GM21390 (cell line): ENCODE results near the gene YY1.
"Not testable (repeated sequence)": the region's sequence is repeated elsewhere in the genome, so short reads cannot be mapped to it uniquely, and the experiment has no call there.

Experiments used
- ATAC-seq: cut with Tn5 transposase; IDR thresholded peaks from one replicate; pipeline ENCODE4 v1.9.1; 2021; ENCODE audit not compliant: unreplicated experiment

YY1 gene

DNA sequence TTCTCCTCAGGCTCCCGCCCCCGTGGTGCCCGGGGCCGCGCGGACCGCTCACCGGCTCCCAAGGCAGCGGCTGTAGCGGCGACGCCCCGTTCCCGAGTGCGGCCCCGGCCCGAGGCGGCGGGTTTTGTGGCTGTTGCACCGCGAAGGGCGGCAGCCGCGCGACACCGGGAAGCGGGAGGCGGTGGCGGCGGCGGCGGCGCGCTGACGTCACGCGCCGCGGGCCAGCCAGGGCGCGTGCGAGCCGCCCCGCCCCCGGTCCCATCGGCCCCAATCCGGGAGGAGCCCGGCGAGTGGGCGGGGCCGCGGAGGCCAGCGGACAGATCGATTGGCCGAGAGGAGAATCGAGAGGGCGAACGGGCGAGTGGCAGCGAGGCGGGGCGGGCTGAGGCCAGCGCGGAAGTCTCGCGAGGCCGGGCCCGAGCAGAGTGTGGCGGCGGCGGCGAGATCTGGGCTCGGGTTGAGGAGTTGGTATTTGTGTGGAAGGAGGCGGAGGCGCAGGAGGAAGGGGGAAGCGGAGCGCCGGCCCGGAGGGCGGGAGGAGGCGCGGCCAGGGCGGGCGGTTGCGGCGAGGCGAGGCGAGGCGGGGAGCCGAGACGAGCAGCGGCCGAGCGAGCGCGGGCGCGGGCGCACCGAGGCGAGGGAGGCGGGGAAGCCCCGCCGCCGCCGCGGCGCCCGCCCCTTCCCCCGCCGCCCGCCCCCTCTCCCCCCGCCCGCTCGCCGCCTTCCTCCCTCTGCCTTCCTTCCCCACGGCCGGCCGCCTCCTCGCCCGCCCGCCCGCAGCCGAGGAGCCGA is at the start of gene YY1:
YY1 (plus strand) TSS at position 726 of the 792 bp plus-strand sequence. CDS start 101 bp downstream, outside the sequence.
- peak; percentile 75 for ATAC-seq

DNA sequence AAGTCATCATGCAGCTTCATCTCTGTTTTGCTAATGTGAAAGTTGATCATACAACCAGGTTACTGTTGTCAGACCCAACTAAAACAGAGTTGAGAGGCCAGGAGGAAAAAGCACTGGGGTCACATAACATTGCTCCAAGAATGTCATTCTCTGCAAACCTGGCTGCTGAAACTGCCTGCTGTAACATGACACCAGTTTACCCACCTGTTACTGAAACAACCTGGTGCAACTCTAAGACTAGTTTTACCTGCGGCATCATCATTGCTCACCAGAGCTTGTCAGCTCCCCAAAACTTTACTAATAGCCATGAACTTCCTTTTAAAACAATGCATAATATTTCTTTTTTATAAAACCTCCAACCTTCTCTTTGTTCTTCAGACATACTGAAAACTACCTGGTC is 48.8 kb upstream of the YY1 start:
- ATAC-seq, result no peak

DNA sequence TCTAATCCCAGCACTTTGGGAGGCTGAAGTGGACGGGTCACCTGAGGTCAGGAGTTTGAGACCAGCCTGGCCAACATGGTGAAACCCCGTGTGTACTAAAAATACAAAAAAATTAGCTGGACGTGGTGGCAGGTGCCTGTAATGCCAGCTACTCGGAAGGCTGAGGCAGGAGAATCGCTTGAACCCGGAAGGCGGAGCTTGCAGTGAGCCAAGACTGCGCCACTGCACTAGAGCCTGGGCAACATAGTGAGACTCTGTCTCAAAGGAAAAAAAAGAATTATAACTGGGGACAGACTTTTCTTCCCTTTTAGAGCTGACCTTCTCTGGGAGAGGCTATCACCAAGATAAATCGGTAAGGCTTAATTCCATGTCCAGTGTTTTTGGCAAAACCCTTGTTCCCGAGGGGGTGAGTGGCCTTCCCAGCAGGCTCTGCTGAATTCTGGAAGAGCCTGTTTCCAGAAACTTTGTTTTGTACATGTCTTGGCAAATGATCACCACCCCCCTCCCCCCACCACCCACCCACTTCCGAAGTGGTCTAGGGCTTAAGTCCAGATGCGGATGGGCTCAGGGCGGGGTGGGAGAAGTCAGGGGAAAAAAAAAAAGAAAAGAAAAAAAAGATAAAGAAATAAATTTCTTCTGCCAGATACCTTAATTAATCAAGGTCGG is 47.2 kb upstream of the YY1 start:
- no peak for ATAC-seq

DNA sequence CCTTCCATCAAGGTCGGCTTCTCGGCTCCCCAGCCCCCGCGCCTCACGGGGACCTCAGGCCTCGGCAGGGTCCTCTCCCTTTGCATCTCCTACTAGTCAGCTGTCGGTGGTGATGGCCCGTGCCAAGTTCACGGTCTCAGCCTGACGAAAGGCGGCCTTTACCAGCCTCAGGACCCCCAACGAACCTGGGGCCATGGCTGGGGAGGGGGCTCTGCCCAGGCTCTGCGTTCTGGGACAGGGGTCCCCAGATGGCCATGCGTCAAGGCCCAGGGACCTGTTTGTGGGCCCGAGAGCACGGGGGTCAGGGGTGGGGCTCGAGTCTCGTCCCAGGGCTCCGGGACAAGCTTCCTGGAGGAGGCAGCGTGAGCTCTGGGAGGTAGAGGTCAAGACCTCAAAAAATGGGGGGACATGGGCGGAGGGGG is 46.7 kb upstream of the YY1 start:
- ATAC-seq, result no peak

DNA sequence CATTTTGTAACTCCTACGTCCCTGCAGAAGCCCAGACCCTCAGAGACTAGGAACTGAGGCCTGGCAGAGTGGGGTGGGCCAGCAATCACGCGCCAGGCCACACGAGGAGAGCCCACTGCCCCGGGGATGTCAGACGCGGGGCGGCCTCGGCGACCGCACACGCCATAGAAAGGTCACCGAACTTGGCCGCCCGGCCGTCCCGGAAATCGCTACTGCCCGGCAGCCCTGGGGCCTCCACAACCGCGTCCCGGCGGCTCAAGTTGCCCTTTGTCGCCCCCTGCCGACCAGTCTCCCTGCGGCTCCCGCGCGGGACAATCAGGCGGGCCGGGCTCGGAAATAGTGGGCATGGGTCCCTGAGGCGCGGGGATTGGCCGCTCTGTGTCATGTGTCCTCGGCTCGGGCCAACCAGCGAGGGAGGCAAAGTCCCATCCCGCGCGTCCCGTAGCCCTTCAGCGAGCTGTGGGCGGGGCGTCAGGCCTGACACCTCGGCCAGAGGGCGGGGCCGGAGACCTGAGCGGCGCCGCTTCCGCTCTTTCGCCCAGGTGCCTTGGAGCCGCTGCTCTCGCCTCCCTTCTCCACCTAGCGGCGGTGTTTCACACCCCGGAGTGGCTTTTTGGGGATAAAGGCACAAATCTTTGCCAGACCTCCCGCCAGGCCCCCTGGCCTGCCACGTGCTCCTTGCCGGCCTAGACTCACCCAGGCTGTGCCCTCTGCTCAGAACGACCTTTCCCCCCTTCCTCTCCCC is 46.1 kb upstream of the YY1 start:
- peak; percentile 99 for ATAC-seq

DNA sequence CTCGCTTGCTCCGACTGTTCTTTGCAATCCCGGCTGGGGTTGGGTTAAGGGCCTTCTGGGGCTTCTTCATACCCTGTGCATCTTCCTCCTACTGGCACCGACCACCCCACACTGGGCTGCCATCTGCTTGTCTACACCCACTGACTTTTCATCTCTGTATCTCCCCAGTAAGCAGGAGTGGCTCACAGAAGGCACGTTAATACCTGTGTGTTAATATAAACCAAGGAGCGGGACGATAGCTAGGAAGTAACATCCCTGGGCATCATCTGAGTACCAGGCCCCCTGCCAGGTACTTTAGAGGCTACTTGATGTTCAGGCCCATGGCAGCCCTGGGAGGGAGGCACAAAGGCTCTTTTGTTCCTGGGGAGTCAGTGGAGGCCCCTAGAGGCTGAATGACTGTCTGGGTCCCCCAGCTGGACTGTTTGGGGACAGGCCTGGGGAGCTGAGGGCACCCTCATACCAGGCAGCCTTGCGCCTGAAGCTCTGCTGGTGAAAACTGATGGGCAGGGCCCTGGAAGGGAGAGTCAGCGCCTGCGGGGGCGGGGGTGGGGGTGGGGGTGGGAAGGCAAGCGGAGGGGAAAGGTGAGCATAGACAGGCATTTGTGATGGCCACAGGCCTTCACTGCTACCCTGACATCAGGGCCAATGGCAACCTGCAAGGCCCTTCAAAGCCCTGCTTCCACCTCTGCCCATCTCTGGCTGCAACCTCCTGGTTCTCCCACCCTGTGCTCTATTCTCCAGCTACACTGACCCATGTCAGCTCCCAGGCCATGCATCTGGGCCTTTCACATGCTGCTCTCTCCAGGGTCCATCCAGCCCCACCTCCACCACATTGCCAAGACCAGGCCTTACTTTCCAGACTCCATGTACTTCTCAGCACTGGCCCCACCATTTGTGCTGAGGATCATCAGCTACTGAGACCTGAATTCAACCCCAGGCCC is 45.3 kb upstream of the YY1 start:
- ATAC-seq, result no peak

DNA sequence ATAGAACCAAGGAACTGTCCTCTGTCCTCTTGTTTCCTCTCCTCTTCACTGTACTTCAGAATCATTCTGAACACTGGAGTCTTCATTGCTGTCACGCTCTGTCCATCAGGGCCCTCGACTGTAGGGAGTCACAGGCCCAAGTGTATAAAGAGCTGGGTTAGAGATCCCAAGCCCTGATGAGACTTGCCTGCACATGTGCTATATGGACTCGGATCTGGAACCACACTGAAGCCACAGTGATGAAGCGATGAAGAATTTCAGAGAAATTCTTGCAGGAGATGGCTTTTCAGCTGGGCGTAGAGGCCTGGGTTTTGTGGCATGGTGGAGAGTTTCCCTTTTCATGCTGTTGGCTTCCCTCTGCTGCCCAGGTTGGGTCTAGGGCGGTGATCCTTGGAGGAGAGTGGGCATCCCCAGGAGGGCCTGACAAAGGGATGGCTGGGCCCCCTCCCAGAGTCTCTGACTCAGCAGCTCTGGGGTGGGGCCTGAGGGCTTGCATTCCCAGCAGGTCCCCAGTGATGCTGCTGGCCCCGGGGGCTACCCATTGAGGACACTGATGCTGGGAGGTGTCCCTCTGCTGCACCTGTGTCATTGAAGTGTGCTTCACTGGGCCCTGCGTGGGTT is 39.6 kb upstream of the YY1 start:
- ATAC-seq, result no peak

DNA sequence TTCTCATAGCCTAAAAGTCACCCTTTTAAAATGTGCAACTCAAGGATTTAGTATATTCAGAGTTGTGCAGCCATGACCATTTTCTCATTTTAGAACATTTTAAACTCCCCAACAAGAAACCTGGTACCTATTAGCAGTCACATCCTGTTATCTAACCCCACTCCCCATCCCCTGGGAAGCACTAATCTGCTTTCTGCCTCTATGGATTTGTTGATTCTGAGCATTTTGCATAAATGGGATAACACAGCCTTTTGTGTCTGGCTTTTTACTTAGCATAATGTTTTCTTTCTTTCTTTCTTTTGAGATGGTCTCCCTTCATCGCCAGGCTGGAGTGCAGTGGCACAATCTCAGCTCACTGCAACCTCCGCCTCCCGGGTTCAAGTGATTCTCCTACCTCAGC is 38.6 kb upstream of the YY1 start:
- no peak for ATAC-seq

DNA sequence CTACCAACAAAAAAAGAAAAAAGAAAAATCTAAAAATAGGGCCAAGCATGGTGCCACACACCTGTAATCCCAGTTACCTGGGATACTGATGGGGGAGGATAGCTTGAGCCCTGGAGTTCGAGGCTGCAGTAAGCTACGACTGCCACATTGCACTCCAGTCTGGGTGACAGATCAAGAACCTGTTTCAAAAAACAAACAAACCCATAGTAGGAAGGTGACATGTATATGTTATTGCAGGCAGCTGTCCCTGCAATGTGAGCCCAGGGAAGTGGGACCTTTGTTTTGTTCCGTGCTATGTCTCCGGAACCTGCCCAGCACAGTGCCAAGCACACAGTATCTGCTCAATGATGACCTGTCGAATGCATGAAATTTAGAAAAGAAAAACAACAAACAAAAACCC is 37.2 kb upstream of the YY1 start:
- ATAC-seq, result no peak

DNA sequence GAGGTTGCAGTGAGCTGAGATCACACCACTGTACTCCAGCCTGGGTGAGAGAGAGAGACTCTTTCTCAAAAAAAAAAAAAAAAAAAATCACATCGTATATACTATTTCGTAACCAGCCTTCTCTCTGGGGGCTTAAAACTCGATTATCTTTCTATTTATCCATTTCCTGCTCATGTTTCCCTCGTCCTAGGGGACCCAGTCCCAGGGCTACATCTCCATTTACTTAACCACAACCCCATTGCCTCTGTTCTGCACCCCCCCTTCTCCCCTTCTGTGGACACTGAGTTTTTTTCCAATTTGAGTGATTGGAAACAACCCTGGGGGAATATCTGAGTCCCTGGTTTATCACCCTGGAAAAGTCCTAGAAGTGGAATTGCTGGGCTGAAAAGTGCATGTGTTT is 36.2 kb upstream of the YY1 start:
- ATAC-seq, result no peak

DNA sequence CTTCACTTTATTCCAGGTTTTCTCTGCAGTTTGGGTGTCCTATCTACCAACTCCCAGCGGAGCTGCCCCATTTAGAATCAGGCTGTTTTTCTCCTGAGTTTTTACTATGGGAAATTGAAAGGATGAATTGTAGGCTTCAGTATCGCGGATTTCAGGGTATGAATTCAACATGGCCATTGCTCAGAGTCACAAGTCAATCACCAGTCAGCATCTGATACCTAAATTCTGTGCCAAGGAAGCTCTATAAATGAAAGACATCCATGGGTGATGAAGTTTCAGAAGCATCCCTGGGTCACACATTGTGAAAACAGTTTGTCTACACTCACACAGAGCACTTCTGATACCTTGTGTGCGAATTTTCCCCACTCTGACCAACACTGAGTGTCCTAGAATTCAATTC is 35.8 kb upstream of the YY1 start:
- ATAC-seq, result no peak

DNA sequence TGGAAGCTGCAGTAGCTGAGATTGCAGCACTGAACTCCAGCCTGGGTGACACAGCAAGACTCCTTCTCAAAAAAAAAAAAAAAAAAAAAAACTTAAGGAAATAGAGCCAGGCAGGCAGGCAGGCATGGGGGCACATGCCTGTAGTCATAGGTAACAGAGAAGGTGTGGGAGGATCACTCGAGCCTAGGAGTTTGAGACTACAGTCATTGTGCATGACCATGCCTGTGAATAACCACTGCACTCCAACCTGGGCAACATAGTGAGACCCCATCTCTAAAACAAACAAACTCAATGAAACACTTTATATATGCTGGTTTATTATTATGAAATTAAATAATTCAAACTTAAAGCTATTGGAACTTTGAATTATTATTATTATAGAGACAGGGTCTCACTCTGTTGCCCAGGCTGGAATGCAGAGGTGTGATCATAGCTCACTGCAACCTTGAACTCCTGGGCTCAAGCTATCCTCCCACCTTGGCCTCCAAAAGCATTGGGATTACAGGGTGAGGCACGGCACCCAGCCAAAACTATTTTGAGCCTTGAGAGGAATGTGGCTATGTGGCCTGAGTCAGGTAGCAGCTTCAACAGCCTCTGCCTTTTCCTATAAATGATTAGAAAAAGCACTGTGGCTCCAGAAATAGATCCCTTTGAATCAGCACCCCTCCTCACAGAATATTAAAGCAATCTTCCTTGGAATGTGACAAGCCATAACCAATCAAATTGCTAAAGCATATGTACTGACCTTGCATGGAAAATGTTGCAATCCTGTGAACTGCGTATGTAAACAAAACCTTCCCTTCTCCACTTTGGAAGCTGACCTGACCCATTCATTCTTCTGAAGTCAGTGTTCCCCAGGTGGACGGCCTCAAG is 34.7 kb upstream of the YY1 start:
- ATAC-seq, result no peak

DNA sequence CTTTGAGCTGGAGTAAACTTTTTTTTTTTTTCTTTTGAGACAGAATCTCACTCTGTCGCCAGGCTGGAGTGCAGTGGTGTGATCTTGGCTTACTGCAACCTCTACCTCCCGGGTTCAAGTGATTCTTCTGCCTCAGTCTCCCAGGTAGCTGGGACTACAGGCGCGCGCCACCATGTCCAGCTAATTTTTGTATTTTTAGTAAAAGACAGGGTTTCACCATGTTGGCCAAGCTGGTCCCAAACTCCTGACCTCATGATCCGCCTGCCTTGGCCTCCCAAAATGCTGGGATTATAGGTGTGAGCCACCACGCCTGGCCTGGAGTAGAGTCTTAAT is 34.1 kb upstream of the YY1 start:
- not testable (repeated sequence) for ATAC-seq

DNA sequence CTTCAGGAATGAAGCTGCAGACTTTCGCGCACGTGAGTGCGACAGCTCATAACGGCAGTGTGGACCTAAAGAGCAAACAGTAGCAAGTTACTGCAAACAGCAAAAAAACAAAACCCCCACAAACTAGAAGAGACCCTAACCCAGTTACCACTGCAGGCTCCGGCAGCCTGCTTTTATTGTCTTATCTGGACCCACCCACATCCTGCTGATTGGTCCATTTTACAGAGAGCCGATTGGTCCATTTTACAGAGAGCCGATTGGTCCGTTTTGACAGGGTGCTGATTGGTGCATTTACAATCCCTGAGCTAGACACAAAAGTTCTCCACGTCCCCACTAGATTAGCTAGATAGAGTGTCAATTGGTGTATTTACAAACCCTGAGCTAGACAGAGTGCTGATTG is 31.4 kb upstream of the YY1 start:
- not testable (repeated sequence) for ATAC-seq

DNA sequence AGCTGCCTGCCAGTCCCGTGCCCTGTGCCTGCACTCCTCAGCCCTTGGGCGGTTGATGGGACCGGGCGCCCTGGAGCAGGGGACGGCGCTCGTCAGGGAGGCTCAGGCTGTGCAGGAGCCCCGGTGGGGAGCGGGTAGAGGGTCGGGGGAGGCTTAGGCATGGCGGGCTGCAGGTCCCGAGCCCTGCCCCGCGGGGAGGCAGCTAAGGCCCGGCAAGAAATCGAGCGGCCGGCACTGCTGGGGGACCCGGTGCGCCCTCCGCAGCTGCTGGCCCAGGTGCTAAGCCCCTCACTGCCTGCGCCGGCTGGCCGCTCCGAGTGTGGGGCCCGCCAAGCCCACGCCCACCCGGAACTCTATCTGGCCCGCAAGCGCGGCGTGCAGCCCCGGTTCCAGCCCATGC is 30.8 kb upstream of the YY1 start:
- not testable (repeated sequence) for ATAC-seq

DNA sequence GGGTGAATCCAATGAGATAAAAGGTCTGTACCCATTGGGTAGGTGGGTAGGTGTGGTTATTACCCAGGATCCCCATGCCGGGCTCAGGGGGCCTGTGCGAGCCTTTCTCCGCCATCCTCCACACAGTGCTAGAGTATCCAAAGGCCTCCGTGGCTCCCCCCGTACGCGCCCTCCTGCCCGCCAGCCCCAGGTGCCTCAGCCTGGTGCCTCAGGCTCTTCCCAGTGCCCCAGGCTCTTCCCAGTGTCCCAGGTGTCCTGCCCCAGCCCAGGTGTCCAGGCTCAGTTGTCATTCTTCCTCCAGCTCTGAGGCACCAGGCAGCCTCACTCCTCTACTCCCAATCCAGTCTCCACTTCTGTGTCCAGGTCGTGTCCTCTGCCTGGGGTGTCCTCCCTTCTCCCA is 27.6 kb upstream of the YY1 start:
- no peak for ATAC-seq

DNA sequence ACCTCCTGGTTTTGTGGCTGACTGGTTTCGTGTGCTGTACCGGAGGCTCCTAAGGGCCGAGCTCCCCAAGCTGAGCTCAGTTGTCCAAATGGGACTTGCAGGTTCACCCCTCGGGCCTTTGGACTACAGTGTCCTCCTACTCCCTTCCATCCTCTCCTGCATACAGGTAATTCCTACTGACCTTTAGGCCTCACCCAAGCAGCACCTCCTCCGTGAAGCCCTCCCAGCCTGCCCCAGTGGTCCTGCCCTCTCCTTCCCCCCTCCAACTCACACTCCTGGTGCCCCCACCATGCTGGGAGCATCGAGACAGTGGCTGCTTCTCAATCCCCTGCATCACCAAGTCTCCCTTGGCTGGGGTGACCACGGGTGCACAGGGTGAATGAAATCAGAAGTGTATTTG is 27.1 kb upstream of the YY1 start:
- no peak for ATAC-seq

DNA sequence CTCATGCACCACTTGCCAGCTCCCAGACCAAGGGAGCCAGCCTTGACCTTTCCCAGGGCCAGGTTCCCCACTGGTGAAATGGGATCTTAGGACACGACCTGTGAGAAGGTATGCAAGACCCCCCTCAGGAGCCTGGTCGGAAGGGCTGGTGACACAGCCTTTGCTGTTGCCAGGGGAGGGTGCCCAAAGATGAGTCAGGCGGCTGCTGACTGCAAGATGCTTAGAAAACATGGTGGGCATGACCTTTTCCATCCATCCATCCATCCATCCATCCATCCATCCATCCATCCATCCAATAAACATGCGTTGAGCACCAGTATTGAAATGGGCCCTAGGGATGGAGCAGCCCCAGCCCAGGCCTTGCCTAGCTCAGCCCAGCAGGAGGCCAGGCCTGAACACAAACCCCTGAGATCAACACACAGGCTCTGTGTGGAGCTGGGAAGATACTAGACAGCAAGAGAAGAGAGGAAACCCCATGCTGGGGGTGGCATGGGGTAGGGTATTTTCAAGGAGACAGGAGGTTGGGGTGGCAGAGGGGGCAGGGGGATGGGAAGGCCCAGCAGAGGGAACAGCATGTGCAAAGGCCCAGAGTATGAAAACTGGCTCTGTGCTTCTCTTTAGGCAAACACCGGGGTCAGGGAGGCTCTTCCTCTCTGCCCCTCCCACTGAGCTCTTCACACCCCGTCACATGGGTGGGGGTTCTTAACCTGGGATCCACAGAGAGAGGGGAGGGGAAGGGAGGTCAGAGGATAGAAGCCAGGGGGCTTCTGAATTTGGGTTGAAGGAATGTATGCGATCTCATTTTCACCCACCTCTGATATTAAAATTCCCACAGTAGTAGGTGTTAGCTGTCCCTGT is 26.2 kb upstream of the YY1 start:
- ATAC-seq, result no peak

DNA sequence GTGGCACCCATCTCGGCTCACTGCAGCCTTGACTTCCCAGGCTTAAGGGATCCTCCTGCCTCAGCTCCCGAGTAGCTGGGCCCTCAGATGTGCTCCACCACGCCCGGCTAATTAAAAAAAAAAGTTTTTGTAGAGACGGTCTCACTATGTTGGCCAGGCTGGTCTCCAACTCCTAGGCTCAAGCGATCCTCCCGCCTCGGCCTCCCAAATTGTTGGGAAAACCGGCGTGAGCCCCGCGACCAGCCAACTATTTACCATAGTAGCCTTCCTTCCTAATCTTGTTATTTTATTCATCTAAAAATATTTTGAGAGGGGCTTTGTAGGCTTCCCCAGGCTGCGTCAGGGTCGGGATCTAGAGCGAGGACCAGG is 25.4 kb upstream of the YY1 start:
- ATAC-seq, result no peak
